Erythroblast (primary cell): ENCODE measurements around the gene ZNF766.

ENCODE experiments used
- GATA1 ChIP-seq: IDR thresholded peaks from 2 replicates; pipeline ENCODE4 v1.6.1; 2011; ENCODE audit warnings: low read depth, mild to moderate bottlenecking, control low read depth, low read length, moderate library complexity
- POLR2A ChIP-seq: IDR thresholded peaks from 2 replicates; pipeline ENCODE4 v1.6.1; 2011; ENCODE audit warnings: mild to moderate bottlenecking, low read length

GRCh38 chr19:52275988-52276387 is 6.6 kb downstream of the ZNF766 start:
- TF ChIP-seq POLR2A (no peak), GATA1 (no peak)
